Measurements from ENCODE around the gene TPGS1.

The TPGS1 gene

DNA sequence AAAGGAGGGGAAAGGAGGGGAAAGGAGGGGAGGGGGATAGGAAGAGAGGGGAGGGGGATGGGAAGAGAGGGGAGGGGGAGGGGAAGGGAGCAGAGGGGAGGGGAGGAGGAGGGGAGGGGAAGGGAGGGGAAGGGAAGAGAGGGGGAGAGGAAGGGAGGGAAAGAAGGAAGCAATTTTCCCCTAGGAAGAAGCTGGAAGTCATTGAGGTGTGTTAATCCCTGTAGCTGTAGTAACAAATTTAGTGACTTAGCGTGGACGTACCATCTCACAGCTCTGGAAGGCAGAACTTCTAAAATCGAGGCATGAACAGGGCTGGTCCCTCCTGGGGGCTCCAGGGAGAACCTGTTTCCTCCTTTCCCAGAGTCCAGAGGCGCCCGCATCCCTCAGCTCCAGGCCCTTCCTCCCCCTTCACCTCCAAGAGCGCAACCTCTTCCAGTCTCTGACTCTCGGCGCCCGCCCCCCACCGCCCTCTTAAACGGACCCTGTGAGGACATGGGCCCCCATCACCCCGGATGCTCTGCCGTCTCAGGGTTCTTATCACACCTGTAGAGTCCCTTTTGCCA is 18.6 kb downstream of the TPGS1 start:
- no peak overlapping the region for H3K27ac ChIP-seq
- TF ChIP-seq ZFX (IDR thresholded peaks at IDR 0.05; ENCODE audit: borderline replicate concordance): no peak
- TF ChIP-seq, protein P1, sequence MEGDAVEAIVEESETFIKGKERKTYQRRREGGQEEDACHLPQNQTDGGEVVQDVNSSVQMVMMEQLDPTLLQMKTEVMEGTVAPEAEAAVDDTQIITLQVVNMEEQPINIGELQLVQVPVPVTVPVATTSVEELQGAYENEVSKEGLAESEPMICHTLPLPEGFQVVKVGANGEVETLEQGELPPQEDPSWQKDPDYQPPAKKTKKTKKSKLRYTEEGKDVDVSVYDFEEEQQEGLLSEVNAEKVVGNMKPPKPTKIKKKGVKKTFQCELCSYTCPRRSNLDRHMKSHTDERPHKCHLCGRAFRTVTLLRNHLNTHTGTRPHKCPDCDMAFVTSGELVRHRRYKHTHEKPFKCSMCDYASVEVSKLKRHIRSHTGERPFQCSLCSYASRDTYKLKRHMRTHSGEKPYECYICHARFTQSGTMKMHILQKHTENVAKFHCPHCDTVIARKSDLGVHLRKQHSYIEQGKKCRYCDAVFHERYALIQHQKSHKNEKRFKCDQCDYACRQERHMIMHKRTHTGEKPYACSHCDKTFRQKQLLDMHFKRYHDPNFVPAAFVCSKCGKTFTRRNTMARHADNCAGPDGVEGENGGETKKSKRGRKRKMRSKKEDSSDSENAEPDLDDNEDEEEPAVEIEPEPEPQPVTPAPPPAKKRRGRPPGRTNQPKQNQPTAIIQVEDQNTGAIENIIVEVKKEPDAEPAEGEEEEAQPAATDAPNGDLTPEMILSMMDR (IDR thresholded peaks at IDR 0.05): no peak

DNA sequence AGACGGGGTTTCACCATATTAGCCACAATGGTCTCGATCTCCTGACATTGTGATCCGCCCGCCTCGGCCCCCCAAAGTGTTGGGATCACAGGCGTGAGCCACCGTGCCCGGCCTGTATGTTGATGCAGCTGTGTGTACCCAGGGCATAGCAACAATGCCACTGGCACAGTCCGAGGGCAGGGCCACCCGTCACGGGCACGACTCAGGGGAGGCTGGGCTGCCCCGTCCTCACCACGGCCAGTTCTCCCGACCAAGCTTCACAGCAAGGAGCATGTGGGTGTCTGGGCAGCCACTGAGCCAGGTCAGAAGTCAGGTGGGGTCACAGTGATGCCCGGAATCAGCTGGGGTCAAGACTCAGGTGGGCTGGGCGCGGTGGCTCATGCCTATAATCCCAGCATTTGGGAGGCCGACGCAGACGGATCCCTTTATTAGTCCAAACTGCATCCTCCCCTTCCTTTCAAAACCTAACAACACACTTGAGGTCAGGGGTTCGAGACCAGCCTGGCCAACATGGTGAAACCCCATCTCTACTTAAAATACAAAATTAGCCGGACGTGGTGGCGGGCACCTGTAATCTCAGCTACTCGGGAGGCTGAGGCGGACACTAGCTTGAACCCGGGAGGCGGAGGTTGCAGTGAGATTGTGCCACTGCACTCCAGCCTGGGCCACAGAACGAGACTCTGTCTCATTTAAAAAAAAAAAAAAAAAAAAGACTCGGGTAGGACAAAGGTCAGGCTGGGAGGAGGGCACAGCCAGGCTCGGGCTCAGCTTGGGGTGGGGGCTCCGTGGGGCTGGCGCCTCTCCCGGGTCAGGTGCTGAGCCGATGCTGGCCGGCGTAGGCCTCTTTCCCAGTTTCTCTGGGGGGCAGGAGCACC is 23.1 kb downstream of the TPGS1 start:
- peak overlapping the region; percentile 87 for H3K27ac ChIP-seq
- TF ChIP-seq, protein P1 (IDR thresholded peaks at IDR 0.05): no peak
- no peak for TF ChIP-seq ZFX (IDR thresholded peaks at IDR 0.05; ENCODE audit: borderline replicate concordance)

DNA sequence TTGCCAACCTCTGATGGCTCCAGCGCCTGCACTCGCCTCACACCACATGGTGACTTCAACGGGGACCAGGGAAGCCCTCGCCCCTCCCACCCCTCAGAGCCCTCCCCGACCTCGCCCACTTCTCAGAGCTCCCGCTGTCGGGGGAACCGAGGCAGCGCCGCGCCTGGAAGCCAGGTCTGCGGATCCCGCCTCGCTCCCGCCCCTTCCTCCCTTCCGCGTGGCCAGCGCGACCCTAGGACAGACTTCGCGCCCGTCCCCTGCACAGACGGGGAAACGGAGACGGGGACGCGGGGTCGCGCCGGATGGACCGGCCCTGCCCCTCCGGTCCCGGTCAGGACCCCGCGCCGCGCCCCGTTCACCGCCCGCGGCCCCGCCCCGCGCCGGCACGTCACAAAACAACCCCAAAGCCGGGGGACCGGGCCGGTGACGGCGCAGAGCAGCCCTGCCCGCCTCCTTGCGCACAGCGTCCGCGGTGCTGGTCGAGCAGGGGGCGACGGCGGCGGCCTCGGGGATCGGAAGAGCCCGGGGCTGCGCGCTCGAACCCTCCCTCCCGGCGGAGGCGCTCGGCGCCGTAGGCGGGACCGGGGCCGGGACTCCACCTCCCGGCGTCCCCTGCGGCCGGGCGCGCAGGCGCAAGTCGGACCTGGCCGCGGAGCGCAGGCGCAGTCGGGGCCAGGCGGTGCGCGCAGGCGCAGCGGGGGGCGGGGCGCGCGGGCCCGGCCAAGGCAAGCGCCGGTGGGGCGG is 23.9 kb downstream of the TPGS1 start:
- peak overlapping the region; percentile 87 for H3K27ac ChIP-seq
- TF ChIP-seq, protein P1 (IDR thresholded peaks at IDR 0.05): no peak
- TF ChIP-seq ZFX (IDR thresholded peaks at IDR 0.05; ENCODE audit: borderline replicate concordance): no peak

DNA sequence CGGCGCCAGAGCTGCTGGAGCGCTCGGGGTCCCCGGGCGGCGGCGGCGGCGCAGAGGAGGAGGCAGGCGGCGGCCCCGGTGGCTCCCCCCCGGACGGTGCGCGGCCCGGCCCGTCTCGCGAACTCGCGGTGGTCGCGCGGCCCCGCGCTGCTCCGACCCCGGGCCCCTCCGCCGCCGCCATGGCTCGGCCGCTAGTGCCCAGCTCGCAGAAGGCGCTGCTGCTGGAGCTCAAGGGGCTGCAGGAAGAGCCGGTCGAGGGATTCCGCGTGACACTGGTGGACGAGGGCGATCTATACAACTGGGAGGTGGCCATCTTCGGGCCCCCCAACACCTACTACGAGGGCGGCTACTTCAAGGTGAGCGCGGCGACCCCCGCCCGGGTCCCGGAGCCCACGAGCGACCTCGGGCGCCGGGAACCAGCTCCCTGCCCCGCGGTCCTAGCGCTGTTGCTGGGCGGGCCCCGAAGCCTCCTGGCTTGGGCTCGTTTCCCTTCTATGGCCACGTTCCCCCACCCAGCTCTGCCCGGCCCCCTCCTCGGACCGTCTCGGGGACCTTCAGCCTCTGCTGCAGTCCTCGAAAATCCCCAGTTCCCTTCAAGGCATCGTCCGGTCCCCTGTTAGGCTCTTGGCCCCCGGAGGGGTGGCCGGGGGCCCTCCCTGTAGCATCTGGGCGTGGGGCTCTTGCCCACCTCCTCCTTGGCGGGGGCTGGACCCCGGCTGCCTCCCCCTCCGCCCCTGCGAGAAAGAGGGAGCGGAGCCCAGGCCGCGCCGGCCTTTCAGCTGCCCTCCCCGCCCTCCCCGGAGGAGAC is 24.7 kb downstream of the TPGS1 start, which contains the start of gene CDC34:
Gene CDC34 (plus strand): TSS at position 8 of the 808 bp plus-strand sequence. CDS start 172 bp downstream, at position 180.
- no peak for TF ChIP-seq ZFX (IDR thresholded peaks at IDR 0.05; ENCODE audit: borderline replicate concordance)
- TF ChIP-seq, protein P1 (IDR thresholded peaks at IDR 0.05): no peak
- peak within 1 kb of the TSS; percentile 87 for H3K27ac ChIP-seq

DNA sequence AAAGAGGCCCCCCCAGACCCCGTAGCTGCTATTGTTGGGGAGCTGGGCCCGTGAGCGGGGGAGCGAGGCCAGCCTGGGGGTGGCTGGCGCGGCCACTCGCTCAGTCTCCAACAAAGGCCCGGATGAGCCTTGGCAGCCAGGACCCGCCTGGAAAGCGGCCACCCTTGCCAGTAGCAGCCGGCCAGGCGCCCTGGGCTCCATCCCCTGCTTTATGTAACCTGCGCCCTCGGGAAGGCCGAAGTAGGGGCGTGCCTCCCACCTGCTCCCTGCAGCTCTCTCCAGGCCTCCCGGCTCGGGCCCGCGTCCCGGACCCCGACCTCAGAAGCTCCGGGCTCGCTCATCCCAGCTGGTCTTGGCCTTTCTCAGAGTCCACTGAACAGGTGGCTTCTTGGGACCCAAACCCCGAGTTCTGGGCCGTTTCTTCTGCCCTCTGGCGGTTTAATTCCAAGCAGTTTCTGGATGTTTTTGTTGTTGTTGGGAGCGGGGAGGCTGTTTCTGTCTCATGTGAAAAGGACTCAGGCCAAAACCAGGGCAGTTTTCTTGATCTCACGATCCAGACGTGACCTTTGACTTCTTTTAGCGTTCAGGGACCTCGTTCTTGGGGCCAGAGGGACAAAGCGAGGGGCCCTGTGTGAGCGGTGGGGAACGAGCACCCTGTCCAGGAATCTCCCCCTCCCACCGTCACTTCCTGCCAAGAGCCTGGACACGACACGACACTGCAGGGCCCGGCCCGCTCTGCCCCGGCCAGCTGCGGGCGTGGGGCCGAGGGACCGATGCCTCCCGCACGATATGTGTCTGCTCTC is 25.5 kb downstream of the TPGS1 start:
- TF ChIP-seq ZFX (IDR thresholded peaks at IDR 0.05; ENCODE audit: borderline replicate concordance): no peak
- TF ChIP-seq, protein P1 (IDR thresholded peaks at IDR 0.05): peak; percentile 62
- H3K27ac ChIP-seq: peak overlapping the region; percentile 87

All from 22Rv1 (cell line).